NCI-H2029 treated with DMSO at 0.1 percent for 48 hours (cell line): ENCODE data around the gene TP53I13.

ENCODE experiments used
- DNase-seq: peaks from one replicate; lab custom pipeline; 2025; lab: John Stamatoyannopoulos, UW

The TP53I13 gene

DNA sequence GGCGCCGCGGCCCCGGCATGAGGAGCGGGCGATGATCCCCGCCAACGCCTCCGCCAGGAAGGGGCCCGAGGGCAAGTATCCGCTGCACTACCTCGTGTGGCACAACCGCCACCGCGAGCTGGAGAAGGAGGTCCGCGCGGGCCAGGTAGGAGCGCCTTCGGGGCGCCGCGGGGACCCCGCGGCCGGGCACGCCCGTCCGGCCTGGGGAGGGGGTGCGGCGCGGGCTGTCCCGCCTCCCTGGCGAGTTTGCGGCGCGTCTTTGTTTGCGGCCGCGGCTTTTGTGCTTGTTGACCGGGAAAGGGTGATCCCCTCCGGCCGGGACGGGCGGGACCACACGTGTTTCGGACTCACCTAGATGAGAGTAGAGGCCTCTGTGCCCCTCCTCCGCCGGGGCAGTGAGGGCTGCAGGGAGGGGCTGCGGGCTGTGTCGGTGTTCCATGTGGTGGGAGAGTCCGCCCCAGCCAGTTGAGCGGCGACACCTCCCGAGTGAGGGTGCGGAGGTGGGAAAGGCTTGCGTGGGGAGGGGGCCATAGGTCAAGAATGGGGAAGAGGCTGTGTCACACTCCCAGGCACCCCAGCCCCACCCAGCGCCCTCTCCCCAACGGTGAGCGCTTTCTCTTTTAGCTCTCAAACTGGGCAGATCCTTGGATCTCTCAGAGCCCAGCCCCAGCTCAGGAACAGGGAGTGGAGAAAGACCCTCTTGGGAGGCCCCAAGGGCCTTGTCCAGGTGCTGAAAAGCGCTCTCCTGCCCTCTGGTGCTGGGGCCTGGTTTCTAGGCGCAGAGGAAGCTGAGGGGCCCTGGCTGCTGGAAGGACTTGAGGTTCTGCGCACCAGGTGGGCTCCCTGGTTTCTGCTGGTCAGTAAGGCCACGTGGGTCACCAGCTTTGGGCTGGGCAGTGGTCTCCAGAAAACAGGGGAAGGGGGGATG is 25.4 kb downstream of the TP53I13 start:
- no peak for DNase-seq

DNA sequence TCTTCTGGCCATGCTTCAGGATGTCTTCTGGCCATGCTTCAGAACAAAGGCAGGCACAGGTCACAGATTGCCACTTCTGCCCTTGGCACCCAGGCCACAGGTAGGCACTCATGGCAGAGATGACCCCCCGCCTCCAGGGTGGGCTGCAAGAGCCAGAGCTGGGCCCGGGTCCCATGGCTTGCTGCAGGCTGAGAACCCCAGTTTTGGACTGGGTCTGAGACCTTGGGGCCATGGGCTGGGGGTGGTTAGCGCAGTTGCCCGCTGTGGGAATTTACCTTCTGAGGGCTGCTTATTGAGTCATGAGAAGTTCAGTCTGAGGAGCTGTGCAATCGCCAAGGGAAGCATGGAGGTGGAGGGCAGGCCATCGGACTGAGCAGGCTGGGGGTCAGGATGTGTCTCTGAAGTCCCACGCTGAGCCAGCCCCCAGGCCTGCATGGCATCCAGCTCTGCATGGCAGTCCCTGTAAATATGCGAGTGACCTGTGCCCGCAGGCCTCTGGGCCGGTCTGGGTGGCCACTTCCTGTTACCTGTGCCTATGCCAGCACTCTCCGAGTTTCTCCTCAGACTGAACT is 26.1 kb downstream of the TP53I13 start:
- no peak for DNase-seq

DNA sequence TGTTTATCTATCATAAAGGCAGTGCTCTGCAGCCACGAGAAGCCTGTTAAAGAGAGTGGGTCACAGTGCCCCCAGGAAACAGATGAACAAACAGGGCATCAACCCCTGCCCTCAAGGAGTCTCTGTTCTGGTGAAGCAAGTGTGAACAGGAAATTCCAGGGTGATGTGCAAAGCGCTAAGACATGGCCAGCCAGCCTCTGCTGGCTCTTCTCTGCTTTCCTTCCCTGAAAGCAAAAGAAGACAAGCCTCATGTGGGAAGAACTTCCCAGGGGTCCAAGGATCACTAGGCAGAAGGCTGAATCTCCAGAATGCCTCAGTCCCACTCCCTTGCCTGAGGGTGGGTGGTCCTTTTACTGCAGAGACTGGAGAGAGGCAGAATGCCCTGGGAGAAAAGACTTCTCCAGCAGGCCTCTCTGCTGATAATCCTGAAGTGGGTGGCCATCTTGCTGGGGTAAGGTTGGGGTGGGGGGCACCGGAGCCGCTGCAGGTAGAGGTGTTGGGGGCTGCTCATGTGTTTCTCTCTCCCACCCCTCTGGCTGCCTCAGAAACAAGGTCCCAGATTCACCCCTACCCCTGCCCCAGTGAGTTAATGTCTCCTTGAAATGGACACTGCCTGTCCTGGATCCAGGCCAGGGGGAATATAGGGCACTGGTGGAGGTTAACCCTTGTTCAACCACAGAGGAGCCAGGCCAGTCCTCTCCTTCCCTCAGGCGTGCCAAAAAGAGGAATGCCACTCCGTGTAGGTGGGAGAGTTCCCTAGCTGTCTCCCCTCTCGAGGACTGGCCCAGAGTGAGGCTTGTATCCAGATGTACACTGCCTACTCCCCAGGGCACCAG is 26.8 kb downstream of the TP53I13 start:
- no peak for DNase-seq

DNA sequence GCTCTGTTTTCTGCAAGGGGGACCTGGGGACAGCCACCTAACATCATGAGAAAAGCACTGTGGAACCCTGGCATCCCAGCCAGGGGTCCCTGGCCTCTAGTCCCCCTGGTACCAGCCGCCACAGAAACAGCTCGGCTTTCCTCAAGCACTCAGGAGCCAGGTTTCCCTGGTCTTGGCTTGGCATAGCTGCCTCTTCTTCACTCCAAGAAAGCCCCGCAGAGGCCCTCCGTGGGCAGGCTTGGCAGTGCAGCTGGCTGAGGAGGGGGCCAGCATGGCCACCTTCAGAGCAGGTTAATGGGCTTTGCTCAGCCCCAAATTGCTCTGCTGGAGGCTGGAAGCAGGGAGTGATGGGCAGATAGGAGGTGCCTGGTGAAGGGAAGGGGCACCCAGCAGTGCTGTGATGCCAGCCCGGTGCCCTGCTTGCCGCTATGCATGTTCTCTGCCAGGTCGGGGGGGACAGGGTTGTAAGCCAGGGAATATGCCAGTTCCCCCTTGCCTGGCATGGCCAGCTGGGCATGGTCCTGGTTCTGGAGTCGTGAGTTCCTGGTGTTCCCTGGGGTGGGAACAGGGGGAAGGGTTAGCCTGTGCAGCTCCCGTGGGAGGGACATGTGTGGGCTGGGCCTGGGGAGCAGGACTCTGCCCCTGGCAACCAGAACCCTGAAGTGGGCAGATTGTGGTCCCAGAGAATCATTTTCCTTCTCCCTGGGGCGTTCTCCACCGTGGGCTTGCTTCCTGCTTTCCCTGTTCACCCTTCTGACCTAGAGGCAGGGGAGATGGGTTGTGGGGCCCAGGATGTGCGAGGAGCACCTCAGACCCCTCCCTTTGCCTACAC is 27.7 kb downstream of the TP53I13 start:
- DNase-seq = no peak

DNA sequence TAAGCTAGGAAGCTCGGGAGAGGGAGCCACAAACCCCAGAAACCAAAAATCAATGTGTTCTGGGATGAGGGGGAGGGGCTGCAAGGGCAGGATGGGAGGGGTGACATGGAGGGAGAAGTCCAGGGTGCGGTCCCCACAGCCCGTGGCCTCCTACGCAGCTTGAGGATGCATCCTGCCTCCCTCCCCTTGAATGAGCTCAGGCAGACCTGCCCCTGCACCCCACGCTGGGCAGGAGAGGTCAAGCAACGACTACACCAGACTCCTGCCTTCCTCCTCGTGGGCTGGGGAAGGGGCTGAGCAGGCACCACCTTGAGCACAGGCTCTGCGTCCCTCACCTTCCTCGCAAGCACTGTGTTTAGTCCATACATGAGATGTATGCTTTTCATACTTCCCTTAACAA is 28.3 kb downstream of the TP53I13 start:
- no peak for DNase-seq

DNA sequence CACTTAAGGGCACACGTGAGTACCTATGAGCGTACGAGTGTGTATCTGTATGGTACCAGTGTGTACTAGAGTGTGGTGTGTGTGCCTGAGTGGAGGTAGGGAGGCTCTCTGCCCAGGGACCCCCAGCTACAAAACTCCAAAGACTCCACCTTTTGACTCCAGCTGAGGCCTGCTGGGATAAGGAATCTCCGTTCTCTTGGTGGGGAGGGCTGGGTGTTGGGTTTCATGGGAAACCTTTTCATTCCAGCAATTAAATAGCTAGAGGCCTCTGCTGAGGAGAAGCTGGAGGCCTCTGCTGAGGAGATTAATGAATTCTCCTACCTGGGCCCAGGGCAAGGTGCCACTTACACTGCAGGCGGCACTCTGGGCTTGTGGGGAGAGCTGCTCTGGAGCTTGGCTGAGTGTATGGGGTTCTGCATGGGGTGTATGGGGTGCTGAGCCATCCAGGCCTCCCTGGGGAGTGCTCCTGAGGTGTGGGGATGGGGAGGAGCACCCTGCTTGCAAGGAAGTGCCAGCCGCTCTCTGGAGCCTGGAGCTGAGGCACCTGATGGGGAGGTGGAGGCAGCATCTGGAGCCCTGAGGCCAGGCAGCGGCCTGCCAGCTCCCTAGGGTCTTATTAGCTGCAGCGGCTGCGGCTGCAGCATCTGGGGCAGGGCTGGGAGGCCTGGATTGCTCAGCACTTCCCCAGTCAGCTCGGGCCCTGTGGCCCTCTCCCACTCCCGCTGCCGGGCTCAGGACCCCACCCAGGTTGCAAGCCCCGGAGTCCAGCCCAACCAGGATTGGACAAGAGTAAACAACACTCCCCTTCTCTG is 29.1 kb downstream of the TP53I13 start:
- no peak for DNase-seq

DNA sequence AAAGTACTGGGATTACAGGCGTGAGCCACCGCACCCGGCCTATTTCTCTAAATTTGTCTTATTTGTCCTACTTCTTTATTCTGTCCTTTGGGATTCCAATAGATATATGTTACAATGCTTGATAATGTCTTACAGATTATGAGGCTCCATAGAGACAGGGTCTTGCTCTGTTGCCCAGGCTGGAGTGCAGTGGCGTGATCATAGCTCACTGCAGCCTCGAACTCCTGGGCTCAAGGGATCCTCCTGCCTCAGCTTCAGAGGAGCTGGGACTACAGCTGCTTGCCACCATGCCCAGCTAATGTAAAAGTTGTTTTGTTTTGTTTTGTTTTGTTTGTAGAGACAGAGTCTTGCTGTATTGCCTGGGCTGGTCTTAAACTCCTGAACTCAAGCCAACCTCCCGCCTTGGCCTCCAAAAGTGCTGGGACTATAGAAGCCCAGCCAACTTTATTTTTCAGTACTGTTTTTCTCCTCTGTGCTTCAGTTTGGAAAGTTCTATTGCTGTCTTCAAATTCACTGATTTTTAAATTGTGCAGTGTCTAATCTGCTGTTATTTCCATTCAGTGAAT is 34.7 kb downstream of the TP53I13 start:
- DNase-seq = no peak

DNA sequence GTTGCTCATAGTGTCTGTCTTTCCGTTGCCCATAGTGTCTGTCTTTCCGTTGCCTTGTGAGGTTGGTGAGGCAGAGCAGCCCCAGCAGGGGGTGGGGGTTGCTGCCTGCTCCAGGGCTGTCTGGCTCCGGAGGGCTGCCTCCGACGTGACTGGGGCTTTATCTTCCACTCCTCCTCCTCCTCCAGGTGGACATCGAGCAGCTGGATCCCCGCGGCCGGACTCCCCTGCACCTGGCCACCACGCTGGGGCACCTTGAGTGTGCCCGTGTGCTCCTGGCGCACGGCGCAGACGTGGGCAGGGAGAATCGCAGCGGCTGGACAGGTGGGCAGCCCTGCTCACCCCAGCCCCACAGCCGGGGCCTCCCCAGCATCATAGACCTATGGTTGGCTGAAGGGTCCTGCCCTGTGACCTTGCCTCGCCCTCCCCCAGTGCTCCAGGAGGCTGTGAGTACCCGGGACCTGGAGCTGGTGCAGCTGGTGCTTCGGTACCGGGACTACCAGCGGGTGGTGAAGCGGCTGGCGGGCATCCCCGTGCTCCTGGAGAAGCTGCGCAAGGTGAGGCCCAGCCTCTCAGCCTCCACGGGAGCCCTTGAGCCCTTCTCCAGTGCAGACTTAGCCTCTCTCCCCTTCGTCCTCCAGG is 39.2 kb downstream of the TP53I13 start:
- DNase-seq = no peak

DNA sequence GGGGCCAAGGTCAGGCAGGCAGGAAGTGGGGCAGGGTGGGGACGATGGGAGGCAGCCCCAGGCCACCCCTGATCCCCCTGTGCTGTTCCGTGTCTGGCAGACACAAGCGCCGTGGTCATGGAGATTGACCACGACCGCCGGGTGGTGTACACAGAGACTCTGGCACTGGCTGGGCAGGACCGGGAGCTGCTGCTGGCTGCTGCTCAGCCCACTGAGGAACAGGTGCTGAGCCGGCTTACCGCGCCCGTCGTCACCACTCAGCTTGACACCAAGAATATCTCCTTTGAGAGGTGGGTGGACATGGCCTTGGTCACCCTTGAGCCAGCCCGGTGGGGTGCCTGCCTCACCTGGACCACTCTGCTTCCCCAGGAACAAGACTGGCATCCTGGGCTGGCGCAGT is 40.5 kb downstream of the TP53I13 start:
- DNase-seq = no peak

DNA sequence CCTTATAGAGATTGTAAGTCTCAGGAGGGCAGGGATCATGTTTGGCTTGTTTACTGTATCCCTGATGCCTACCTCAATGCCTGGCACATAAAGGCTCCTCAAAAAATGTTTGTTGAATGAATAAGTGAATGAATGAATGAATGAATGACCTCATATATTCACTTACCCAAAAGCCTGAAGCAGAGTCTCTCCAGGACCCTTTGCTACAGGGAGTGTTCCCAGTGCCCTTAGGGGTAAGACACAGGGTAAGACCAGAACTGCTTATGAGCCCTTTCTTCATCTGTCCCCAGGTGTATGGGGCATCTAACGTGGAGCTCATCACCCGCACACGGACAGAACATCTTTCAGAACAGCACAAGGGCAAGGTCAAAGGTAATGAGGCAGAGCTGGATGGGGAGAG is 41.9 kb downstream of the TP53I13 start:
- no peak for DNase-seq

DNA sequence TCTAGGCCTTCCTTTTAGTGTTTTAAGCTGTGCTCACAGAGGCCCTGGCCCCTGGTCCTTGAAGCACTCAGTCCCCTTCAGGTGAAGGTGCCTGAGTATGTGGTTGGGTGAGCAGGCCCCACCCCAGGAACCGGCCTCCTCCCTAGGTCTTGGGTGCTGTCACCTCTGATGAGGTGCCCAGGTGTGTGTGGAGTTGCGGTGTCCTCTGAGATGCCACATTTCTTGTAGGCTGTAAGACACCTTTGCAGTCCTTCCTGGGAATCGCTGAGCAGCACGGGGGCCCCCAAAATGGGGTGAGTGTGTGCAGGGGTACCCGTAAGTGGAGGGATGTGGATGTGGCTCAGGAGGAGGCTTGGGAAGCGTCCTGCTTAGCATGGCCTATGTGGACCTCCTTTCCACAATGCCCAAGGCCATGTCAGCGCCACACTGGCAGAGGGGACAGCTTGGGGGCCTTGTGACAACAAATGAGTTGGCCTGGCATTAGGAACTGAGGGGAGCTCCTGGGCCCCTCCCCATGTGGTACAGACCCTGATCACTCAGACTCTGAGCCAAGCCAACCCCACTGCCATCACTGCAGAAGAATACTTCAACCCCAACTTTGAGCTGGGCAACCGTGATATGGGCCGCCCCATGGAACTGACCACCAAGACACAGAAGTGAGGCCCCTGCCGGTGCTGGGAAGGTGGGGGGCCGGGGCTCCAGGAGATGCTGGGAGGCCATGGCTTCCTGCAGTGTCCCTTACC is 43.0 kb downstream of the TP53I13 start:
- DNase-seq = no peak

DNA sequence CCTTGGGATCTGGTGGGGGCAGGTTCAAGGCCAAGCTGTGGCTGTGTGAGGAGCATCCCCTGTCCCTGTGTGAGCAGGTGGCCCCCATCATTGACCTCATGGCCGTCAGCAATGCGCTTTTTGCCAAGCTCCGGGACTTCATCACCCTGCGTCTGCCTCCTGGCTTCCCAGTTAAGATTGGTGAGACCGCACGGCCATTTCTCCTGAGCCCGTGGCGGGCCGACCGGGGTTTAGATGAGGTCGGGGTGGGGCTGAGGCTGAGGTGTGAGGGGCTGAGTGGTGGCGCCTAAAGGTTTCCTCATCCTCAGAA is 43.5 kb downstream of the TP53I13 start:
- DNase-seq = no peak

DNA sequence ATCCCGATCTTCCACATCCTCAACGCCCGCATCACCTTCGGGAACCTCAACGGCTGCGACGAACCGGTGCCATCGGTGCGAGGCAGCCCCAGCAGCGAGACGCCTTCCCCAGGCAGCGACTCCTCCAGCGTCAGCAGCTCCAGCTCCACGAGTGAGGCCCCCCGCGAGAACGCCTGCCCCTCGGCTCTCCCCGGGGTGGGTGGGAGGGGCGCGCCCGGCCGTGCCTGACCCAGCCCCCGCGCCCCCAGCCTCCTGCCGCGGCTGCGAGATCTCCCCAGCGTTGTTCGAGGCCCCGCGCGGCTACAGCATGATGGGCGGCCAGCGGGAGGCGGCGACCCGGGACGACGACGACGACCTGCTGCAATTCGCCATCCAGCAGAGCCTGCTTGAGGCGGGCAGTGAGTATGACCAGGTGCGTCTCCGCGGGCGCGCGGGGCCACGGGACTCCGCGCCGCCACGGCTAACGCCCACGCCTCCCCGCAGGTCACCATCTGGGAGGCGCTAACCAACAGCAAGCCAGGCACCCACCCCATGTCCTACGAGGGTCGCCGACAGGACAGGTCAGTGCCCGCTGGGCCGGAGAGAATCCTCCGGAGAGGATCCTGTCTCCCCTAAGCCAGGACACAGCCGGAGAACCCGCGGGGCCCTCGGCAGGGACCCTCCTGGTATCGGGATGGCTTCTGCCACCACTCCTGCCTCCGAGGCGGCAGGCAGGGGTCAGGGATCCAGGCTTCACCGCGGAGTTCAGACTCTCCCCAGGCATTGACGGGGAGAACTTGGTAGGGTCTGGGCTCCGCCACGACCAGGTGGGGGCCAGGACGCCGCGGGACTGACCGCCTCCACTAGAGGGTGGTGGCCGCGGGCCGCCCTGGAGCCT is 44.1 kb downstream of the TP53I13 start:
- DNase-seq = no peak

DNA sequence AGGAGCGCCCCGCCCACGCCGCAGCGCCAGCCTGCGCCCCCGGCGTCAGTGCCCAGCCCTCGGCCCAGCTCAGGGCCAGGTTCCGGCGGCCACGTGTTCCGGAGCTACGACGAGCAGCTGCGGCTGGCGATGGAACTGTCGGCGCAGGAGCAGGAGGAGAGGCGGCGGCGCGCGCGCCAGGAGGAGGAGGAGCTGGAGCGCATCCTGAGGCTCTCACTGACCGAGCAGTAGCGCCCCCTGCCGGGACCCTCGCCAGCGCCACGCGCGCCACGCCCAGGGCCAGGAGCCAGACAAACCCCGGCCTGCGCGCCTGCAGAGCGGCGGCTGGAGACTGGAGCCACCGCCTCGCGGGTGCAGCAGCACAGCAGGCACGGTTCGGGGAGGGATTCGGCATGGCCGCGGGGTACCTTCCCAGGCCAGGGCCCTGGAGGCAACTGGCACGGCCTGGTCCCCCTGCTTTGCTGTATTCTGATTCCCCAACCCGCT is 44.9 kb downstream of the TP53I13 start:
- DNase-seq = no peak

DNA sequence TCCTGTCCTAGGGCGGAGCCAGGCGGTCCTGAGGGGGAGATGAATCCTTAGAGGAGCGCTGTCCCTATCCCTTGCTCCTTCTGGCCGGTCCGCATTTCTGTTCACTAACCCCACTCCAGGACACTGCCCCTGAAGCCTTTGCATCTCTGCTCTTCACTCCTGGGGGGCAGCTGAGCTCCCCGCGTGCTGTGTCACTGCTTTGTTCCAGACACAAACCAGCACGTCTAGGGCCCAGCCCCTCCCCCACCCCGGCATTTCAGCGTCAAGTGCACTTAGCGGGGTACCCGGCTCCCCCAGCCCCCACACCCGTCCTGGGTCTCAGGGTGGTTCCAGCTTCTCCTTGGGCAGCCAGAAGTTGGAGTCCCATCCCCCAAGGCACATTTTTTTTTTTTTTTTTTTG is 45.4 kb downstream of the TP53I13 start:
- no peak for DNase-seq

DNA sequence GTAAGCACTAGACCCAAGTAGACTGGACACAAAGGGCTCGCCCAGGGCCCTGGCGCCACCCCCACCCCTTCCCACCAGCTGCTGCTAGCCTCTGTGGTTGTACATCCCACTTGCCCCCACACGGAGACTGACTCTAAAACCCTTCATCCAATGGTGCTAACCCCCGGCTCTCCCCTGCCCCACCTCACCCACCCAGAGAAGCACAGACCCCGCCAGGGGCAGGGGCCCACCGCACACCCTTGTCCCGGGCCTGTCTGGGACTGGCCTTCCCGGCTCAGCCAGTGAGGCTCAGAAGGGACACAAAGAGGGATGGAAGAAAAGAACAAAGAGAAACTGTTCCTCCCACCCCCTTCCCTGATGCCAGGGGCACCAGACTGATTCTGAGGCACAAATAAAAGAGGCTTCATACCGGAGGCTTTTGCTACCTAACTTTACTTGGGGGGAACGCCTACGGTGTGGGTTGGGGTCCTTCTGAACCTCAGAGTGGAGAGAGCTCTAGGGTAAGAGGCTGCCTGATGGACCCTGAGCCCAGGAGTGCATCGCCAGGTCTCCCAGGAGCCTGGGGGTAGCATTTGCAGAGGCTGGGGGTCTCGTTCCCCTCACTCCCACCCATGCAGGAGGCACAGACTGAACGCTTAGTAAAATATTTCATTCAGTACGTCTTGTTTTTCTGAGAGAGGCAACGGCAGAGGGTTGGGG is 46.0 kb downstream of the TP53I13 start:
- DNase-seq = no peak

DNA sequence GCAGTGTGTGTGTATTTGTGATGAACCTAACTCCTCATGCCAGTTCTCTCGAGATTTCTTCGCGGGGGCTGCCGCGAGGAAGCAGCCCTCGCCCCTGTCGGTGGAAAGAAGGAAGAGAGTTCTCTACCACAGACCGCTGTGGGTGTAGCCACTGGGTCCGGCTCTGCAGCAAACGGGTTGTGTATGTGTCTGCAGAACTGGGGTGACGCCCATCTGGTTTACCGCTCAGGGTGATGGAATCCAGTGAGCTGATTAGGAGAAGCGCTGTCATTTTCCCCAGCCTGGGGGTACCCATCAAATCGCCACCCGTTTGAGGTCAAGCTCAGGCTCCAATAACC is 46.5 kb downstream of the TP53I13 start:
- DNase-seq = no peak
